HUES64 (cell line): Measurements from ENCODE around the gene GLCCI1.
"Not testable (repeated sequence)": the region's sequence is repeated elsewhere in the genome, so short reads cannot be mapped to it uniquely, and the experiment has no call there.

Experiments used
- H3K27ac ChIP-seq: 2 replicates; pipeline ENCODE4 v1.7.0; 2013; ENCODE audit warnings: low read depth, low read length, inconsistent platforms
- H3K27me3 ChIP-seq: 2 replicates; pipeline ENCODE4 v1.6.1; 2013; ENCODE audit warnings: mild to moderate bottlenecking, low read length; ENCODE audit not compliant: insufficient read depth
- H3K36me3 ChIP-seq: 2 replicates; pipeline ENCODE4 v1.6.1; 2013; ENCODE audit warnings: mild to moderate bottlenecking, low read length; ENCODE audit not compliant: insufficient read depth
- H3K4me1 ChIP-seq: 2 replicates; pipeline ENCODE4 v1.6.1; 2013; ENCODE audit warnings: mild to moderate bottlenecking, low read length, moderate library complexity; ENCODE audit not compliant: insufficient read depth
- H3K4me3 ChIP-seq: 2 replicates; pipeline ENCODE4 v1.5.1; 2013; ENCODE audit warnings: mild to moderate bottlenecking, low read length, moderate library complexity
- H3K9ac ChIP-seq: 2 replicates; pipeline ENCODE4 v1.6.1; 2013; ENCODE audit warnings: mild to moderate bottlenecking, low read depth, low read length
- H3K9me3 ChIP-seq: 2 replicates; pipeline ENCODE4 v1.6.1; 2013; ENCODE audit warnings: low read depth, low read length; ENCODE audit not compliant: insufficient read depth
- WGBS: fragments of 150-250, 120-280 bp; methylation state at CpG from one replicate; pipeline ENCODE4 v1.1.7; 2013; ENCODE audit warnings: missing lambda C conversion rate; 5-methylcytosine and 5-hydroxymethylcytosine counted together

GLCCI1 gene

GRCh38 chr7:8052824-8053223, 84.2 kb downstream of the GLCCI1 start:
- H3K9ac ChIP-seq: no peak overlapping the region
- H3K36me3 ChIP-seq: peaks cover 23% of the 10 kb centered on the region
- no peaks in the 10 kb centered on the region for H3K27me3 ChIP-seq
- H3K27ac ChIP-seq: no peak overlapping the region
- peaks cover 7% of the 10 kb centered on the region; the same call in 1 of the 2 replicates for H3K4me1 ChIP-seq
- H3K4me3 ChIP-seq: no peak overlapping the region
- H3K9me3 ChIP-seq: no peaks in the 10 kb centered on the region

GRCh38 chr7:8056439-8056838, 87.8 kb downstream of the GLCCI1 start:
- no peaks in the 10 kb centered on the region for H3K27me3 ChIP-seq
- H3K36me3 ChIP-seq: peaks cover 39% of the 10 kb centered on the region
- no peak overlapping the region for H3K27ac ChIP-seq
- H3K4me1 ChIP-seq: no peaks in the 10 kb centered on the region; the same call in 1 of the 2 replicates
- no peak overlapping the region for H3K9ac ChIP-seq
- no peaks in the 10 kb centered on the region for H3K9me3 ChIP-seq
- H3K4me3 ChIP-seq: no peak overlapping the region

- Histone ChIP-seq H3K27ac (no peak overlapping the region), H3K4me3 (no peak overlapping the region), H3K9me3 (no peaks in the 10 kb centered on the region), H3K4me1 (no peaks in the 10 kb centered on the region), H3K9ac (no peak overlapping the region), H3K27me3 (no peaks in the 10 kb centered on the region), H3K36me3 (peaks cover 47% of the 10 kb centered on the region)
- no CpG with 5 or more reads among the region's 1 CpG for WGBS
Measured at GRCh38 chr7:8057566-8057965, 89.0 kb downstream of the GLCCI1 start.

GRCh38 chr7:8058322-8058721, 89.7 kb downstream of the GLCCI1 start:
- H3K27me3 ChIP-seq: no peaks in the 10 kb centered on the region
- H3K36me3 ChIP-seq: peaks cover 48% of the 10 kb centered on the region
- H3K9ac ChIP-seq: no peak overlapping the region
- H3K9me3 ChIP-seq: no peaks in the 10 kb centered on the region
- H3K4me3 ChIP-seq: no peak overlapping the region
- no peaks in the 10 kb centered on the region for H3K4me1 ChIP-seq
- no peak overlapping the region for H3K27ac ChIP-seq

- Histone ChIP-seq H3K4me3 (no peak overlapping the region), H3K27me3 (no peaks in the 10 kb centered on the region), H3K27ac (no peak overlapping the region), H3K9ac (no peak overlapping the region), H3K4me1 (no peaks in the 10 kb centered on the region), H3K9me3 (no peaks in the 10 kb centered on the region), H3K36me3 (peaks cover 48% of the 10 kb centered on the region)
- 91% methylated on average over 2 of the region's 4 CpGs for WGBS
Measured at GRCh38 chr7:8058852-8059251, 90.3 kb downstream of the GLCCI1 start.

GRCh38 chr7:8060241-8060640, 91.6 kb downstream of the GLCCI1 start:
- Histone ChIP-seq H3K27me3 (no peaks in the 10 kb centered on the region), H3K4me1 (peaks cover 5% of the 10 kb centered on the region; the same call in 1 of the 2 replicates), H3K4me3 (no peak overlapping the region), H3K36me3 (peaks cover 45% of the 10 kb centered on the region), H3K27ac (no peak overlapping the region), H3K9me3 (no peaks in the 10 kb centered on the region), H3K9ac (no peak overlapping the region)
- WGBS: 95% methylated on average over 3 of the region's 3 CpGs

GRCh38 chr7:8063300-8063699, 94.7 kb downstream of the GLCCI1 start:
- H3K27me3 ChIP-seq, H3K27ac ChIP-seq, H3K9me3 ChIP-seq, H3K4me3 ChIP-seq, H3K9ac ChIP-seq: not testable (repeated sequence)
- peaks cover 21% of the 10 kb centered on the region for H3K4me1 ChIP-seq
- peaks cover 24% of the 10 kb centered on the region for H3K36me3 ChIP-seq
- 99% methylated on average over 5 of the region's 5 CpGs for WGBS

GRCh38 chr7:8063706-8064297, 95.2 kb downstream of the GLCCI1 start:
- no peak overlapping the region for H3K4me3 ChIP-seq
- H3K27ac ChIP-seq: no peak overlapping the region
- H3K27me3 ChIP-seq: no peaks in the 10 kb centered on the region
- H3K9me3 ChIP-seq: no peaks in the 10 kb centered on the region
- no peak overlapping the region for H3K9ac ChIP-seq
- peaks cover 21% of the 10 kb centered on the region for H3K4me1 ChIP-seq
- H3K36me3 ChIP-seq: peaks cover 24% of the 10 kb centered on the region

GRCh38 chr7:8064828-8065227, 96.2 kb downstream of the GLCCI1 start:
- H3K9ac ChIP-seq: no peak overlapping the region
- no peaks in the 10 kb centered on the region for H3K27me3 ChIP-seq
- peaks cover 18% of the 10 kb centered on the region for H3K36me3 ChIP-seq
- H3K4me1 ChIP-seq: peaks cover 23% of the 10 kb centered on the region
- 99% methylated on average over 10 of the region's 12 CpGs for WGBS
- no peaks in the 10 kb centered on the region for H3K9me3 ChIP-seq
- no peak overlapping the region for H3K27ac ChIP-seq
- H3K4me3 ChIP-seq: no peak overlapping the region

GRCh38 chr7:8065356-8065813, 96.8 kb downstream of the GLCCI1 start:
- H3K27ac ChIP-seq: no peak overlapping the region
- H3K4me1 ChIP-seq: peaks cover 23% of the 10 kb centered on the region
- no peaks in the 10 kb centered on the region for H3K9me3 ChIP-seq
- 91% methylated on average over 2 of the region's 2 CpGs for WGBS
- H3K27me3 ChIP-seq: no peaks in the 10 kb centered on the region
- no peak overlapping the region for H3K4me3 ChIP-seq
- peaks cover 13% of the 10 kb centered on the region for H3K36me3 ChIP-seq
- no peak overlapping the region for H3K9ac ChIP-seq

- H3K4me3 ChIP-seq: no peak overlapping the region
- H3K27me3 ChIP-seq: no peaks in the 10 kb centered on the region
- H3K9ac ChIP-seq: no peak overlapping the region
- H3K4me1 ChIP-seq: peaks cover 23% of the 10 kb centered on the region
- peaks cover 14% of the 10 kb centered on the region; the same call in 1 of the 2 replicates for H3K36me3 ChIP-seq
- no peaks in the 10 kb centered on the region for H3K9me3 ChIP-seq
- no peak overlapping the region for H3K27ac ChIP-seq
- WGBS: 87% methylated on average over 12 of the region's 12 CpGs
Measured at GRCh38 chr7:8068892-8069686, 100.5 kb downstream of the GLCCI1 start.
